D341Med (cell line): ENCODE measurements around the gene SFT2D3.
A peak's percentile ranks its signal among the peaks of the same experiment; 100 is the strongest.

ENCODE experiments used
- DNase-seq: peaks from one replicate; pipeline ENCODE4 v3.0.0; 2012; ENCODE audit warnings: low spot score

SFT2D3 gene

DNA sequence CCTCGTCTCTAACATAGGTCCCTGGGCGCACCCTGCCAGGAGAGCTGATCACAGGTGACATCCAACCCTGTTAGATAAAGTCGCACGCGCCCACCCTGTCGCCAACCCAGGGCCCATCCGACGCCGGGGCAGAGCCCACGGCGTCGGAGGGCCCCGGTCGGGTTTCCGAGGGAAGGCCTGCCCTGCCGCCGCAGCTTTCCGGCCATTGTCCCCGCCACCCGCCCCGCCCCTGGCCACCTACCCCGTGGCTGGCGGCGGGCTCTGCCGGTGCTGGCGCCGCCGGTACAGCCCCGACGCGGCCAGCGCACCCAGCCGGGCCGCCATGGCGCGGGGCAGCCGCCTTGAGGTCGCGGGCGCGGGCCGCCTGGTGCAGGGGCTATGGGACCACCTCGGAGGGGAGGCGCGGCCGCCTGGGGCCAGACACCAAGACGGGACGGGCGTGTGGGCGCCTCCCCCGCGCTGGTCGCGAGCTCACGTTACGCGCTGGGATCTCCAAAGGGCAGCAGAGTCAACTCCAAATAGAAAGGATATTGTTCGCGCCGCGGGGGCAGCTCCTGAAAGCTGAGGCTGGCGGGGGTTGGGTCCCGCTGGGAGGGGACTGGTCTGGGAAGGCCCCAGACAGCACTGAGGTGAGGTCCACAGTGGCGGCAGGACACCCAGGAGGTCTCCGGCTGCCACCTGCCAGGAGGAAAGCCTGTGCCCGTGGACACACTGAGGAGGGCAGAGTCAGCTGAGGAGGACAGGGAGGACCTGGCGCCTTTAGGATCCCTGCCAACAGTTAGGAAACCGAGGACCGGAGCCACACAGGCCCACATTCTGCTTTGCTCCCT is 37.0 kb upstream of the SFT2D3 start:
- DNase-seq, result no peak

DNA sequence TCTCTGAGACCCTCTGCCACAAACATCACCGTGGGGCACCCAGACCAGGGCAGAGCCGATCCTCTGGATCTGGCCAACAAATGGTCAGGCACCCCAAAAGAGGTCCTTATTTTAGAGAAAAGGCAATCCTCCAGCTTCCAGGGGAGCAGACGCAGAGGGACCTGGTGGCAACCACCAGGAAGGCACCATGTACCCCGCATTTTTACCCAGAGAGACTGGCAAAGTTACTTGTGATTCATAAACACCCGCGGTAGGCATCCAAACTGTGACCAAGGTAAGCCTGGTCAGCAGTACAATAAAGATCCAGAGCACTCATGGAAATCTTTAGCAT is 36.4 kb upstream of the SFT2D3 start:
- no peak for DNase-seq

GRCh38 chr2:127665267-127665893 is 35.9 kb upstream of the SFT2D3 start:
- DNase-seq, result no peak

DNA sequence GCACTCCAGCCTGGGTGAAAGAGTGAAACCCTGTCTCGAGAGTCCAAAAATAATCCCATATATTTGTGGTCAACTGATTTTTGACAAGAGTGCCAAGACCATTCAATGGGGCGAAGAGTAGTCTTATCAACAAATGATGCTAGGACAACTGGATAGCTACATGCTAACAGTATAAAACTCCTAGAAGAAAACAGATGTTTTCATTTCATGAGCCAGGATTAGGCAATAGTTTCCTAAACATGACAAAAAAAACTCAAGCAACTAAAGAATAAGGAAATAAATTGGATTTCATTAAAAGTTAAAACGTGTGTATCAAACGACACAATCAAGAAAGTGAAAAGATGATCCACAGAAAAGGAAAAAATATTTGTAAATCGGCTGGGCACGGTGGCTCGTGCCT is 32.2 kb upstream of the SFT2D3 start:
- no peak for DNase-seq

GRCh38 chr2:127670055-127670956 is 31.0 kb upstream of the SFT2D3 start:
- DNase-seq, result no peak

DNA sequence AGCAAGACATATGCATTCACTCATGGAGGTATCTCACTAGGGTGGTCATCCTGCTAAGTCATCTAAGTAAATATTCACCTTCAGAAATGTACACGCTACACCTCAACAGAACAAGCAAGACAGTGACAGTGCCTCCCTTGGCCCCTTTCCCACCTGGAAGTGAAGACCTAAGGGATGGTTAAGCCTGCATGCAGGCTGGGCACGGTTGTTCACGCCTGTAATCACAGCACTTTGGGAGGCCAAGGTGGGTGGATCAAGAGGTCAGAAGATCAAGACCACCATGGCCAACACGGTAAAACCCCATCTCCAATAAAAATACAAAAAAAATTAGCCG is 30.4 kb upstream of the SFT2D3 start:
- no peak for DNase-seq

DNA sequence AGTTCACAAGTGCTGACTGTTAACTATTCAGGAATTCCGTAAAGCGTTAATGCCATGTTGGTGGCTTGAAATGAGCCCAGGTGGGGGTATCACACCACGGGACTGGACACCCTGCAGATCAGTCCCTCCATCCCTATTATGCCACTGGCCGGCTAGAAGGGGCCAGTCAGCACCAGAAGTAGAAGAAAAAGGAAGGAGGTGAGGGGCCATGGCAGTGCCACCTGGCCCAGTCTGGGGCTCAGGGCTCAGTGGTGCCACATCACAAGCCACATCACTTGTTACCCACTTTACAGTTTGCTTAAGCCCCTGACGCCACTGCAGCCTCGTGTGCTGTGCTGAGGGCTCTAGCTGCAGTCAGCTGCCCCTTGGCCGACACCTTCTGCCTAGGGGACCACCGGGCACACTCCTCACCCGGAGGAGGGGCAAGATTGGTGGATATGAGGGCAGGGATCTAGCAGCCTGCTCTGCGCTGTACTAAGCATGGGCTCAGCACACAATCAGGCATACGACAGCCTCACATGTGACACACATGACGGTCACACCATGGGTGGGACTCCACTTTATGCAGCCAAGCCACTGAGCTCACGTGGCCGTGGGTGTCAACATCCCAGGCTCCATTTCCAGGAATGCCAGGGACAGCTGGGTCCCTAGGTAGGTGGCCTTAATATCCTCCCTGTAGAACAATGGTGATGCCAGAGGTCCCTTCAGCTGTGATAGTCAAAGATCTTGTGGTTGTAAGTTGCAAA is 29.6 kb upstream of the SFT2D3 start:
- DNase-seq, result peak; percentile 7

GRCh38 chr2:127672341-127673224 is 28.7 kb upstream of the SFT2D3 start:
- peak; percentile 12 for DNase-seq

- peak; percentile 25 for DNase-seq
These were observed 27.8 kb upstream of the SFT2D3 start for GRCh38 chr2:127673291-127674069.

- peak; percentile 82 for DNase-seq
These were observed 26.8 kb upstream of the SFT2D3 start for GRCh38 chr2:127674241-127675209.

DNA sequence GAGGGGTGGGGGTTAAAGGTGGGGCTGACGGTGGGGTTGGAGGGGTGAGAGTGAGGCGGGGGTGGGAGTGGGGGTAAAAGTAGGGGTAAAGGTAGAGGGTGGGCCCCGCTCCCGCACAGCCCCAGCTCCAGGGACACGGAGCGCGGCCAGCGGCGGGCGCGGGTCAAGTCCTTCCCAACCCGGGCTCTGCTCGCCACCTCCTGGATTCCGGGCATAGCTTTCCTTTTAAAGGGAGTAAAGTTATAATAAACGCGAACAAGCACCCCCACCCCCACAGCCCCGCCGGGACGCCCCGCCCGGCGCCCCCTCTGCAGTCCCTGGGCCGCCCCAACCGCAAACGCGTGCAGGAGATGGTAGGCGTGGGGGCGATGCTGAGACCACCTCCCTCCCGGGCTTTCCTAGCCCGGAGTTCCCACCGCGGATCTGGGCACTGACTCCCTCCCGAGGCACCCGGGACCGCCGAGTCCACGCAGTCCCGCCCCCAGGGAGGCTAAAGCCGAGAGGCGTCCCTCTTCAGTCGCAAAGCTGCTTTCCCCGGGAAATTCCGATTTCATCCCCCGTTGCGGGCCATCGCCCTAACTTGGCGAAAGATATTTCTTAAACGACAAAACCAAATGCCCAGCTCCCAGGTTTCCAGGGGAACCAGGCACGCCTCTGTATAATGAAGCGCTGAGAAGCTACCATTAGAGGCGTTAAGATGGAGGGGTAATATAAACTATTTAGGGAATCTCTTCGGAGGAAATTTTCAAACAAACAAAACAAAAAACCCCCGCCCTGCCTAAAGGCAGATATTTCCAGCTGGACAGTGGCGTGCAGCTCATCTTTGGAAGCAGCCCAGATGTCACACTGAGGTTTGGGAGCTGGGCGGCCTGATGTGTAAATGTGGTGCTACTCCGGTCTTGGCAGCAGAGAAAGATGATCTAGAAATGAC is 25.7 kb upstream of the SFT2D3 start, which contains the start of gene LIMS2:
Gene LIMS2, minus strand, starts transcription at position 200 of the 931 bp plus-strand sequence. CDS start 506 bp downstream, outside the sequence.
- peak; percentile 61 for DNase-seq

DNA sequence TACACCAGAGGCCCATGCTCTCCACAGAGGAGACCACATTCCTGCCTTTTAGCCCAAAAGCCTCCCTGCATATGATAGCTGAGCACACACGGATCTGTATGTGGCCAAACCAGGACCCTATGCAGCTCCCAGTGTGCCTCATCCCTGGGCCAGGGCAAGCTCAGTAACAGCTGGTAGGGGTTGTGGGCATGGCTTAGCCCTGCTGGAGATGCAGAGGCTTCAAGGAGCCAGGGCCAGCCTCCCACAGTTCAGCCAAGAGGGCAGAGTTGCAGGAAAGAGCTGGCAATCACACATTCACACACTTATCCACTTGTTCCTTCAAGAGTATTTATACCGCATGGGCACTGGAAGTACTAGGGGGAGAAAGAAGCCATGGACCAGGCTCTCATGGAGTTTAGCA is 24.4 kb upstream of the SFT2D3 start:
- DNase-seq, result peak; percentile 19

GRCh38 chr2:127678531-127678930 is 22.8 kb upstream of the SFT2D3 start:
- no peak for DNase-seq

GRCh38 chr2:127678991-127679390 is 22.3 kb upstream of the SFT2D3 start:
- no peak for DNase-seq

DNA sequence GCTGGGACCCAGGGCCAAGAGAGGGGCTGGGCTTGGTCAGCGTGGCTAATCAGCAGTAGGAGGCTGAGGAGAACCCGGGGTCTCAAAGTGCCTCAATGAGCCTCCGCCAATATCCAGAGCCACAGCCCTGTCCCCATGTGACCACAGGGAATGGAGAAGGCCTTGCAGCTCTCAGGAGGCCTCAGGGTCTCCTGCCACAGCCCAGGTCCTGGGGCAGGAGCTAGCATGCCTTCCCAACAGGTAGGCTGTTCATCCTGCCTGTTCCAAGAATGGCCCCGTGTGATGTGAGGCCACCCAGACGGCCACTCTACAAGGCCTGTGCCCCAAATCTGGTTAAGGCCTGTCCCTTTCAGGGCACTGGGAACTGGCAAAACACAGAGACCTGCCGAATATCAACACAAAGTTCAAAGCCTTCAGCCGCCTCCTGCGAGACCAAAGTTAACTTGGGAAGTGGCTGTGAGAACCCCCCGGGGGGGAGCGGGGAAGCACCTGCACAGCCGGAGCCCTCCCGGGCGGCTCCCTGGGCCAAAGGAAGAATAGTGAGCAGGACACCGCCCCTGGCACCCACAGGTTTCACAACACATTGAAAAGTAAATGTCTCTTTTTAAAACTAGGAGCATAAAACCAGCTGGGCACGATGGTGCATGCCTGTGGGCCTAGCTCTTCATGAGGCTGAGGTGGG is 21.5 kb upstream of the SFT2D3 start:
- DNase-seq, result peak; percentile 22

GRCh38 chr2:127680706-127681287 is 20.5 kb upstream of the SFT2D3 start:
- no peak for DNase-seq

DNA sequence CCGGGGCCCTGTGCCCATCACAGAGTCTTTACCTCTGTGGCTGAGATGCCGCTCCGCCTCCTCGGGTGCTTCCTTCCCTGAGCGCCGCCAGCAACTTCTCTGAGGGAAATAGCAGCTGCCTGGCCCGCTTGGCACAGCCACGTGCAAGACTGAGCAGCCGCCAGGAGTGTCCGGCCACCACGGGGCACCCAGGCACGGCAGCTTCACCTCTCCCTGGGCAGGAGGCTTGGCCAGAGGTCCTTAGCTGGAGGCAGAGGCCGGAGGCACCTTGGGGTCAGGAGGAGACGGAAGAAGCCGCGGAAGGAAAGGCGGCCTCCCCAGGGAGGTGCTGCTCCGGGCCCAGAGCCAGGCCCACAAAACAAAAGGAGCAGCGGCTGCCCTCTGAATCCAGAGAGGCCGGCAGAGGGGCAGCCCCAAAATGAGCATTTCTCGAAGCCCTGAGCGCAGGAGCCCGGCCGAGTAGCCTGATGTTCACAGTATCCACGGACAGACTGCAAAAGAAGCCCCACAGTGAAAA is 20.0 kb upstream of the SFT2D3 start:
- DNase-seq, result peak; percentile 25
